Upper lobe of left lung (tissue), 4 donors: ENCODE results near the gene PCBP3.

Source experiments
- CTCF ChIP-seq, 6 experiments: fragments of 450-650 bp in 4 of 6; fragments of 200-600 bp in 2 of 6; sonication (generic) in 2 of 6; IDR thresholded peaks; one replicate each; pipeline ENCODE4 v1.5.1; 2016 to 2019; ENCODE audit warnings: antibody characterized with exemption in 6 of 6
- POLR2A ChIP-seq, 4 donors: fragments of 450-650 bp; IDR thresholded peaks; one replicate each; pipeline ENCODE4 v1.5.1; 2016 to 2017; ENCODE audit warnings: antibody characterized with exemption in 4 of 4, mild to moderate bottlenecking in 2 of 4

GRCh38 chr21:45895778-45896370 lies 252.3 kb downstream of the PCBP3 start:
- no peak for TF ChIP-seq POLR2A (IDR thresholded peaks at IDR 0.05)
- no peak for TF ChIP-seq CTCF (IDR thresholded peaks at IDR 0.05)
